ENCODE data around the gene CPT1A.
A peak's percentile ranks its signal among the peaks of the same experiment; 100 is the strongest.

The CPT1A gene

GRCh38 chr11:68844801-68845200 lies 3.1 kb upstream of the CPT1A start:
- in situ Hi-C loops (cut with HindIII; ENCODE audit: low pct_unique_long_range_greater_than_20kb, low sequenced_read_pairs): no loop called here
- no peak for DNase-seq (ENCODE audit: low read depth in 1 of 2, low spot score in 1 of 2)
- TF ChIP-seq JUND (IDR thresholded peaks at IDR 0.05; ENCODE audit: low read depth): no peak

GRCh38 chr11:68844376-68844775 lies 2.7 kb upstream of the CPT1A start:
- DNase-seq (ENCODE audit: low read depth in 1 of 2, low spot score in 1 of 2): no peak
- in situ Hi-C loops (cut with HindIII; ENCODE audit: low pct_unique_long_range_greater_than_20kb, low sequenced_read_pairs): no loop called here
- no peak for TF ChIP-seq JUND (IDR thresholded peaks at IDR 0.05; ENCODE audit: low read depth)

- no peak for TF ChIP-seq JUND (IDR thresholded peaks at IDR 0.05; ENCODE audit: low read depth)
- in situ Hi-C loops (cut with HindIII; ENCODE audit: low pct_unique_long_range_greater_than_20kb, low sequenced_read_pairs): no loop called here
- DNase-seq (ENCODE audit: low read depth in 1 of 2, low spot score in 1 of 2): peak; percentile 97 to 98
These were observed 2.1 kb upstream of the CPT1A start for GRCh38 chr11:68843703-68844312.

GRCh38 chr11:68843052-68843561 lies 1.4 kb upstream of the CPT1A start:
- in situ Hi-C loops (cut with HindIII; ENCODE audit: low pct_unique_long_range_greater_than_20kb, low sequenced_read_pairs): no loop called here
- TF ChIP-seq JUND (IDR thresholded peaks at IDR 0.05; ENCODE audit: low read depth): no peak
- DNase-seq (ENCODE audit: low read depth in 1 of 2, low spot score in 1 of 2): peak in 1 of 2 experiments; percentile 48

- no peak for TF ChIP-seq JUND (IDR thresholded peaks at IDR 0.05; ENCODE audit: low read depth)
- in situ Hi-C loops (cut with HindIII; ENCODE audit: low pct_unique_long_range_greater_than_20kb, low sequenced_read_pairs): no loop called here
- no peak for DNase-seq (ENCODE audit: low read depth in 1 of 2, low spot score in 1 of 2)
These were observed 823 bp upstream of the CPT1A start for GRCh38 chr11:68842427-68843051.

- no peak for TF ChIP-seq JUND (IDR thresholded peaks at IDR 0.05; ENCODE audit: low read depth)
- in situ Hi-C loops (cut with HindIII; ENCODE audit: low pct_unique_long_range_greater_than_20kb, low sequenced_read_pairs): no loop called here
- DNase-seq (ENCODE audit: low read depth in 1 of 2, low spot score in 1 of 2): peak in 1 of 2 experiments; percentile 67
These were observed 759 bp downstream of the CPT1A start for GRCh38 chr11:68840661-68841653.

- peak in 1 of 2 experiments; percentile 65 for DNase-seq (ENCODE audit: low read depth in 1 of 2, low spot score in 1 of 2)
- in situ Hi-C loops (cut with HindIII; ENCODE audit: low pct_unique_long_range_greater_than_20kb, low sequenced_read_pairs): no loop called here
- no peak for TF ChIP-seq JUND (IDR thresholded peaks at IDR 0.05; ENCODE audit: low read depth)
These were observed 1.6 kb downstream of the CPT1A start for GRCh38 chr11:68839911-68840641.

- in situ Hi-C loops (cut with HindIII; ENCODE audit: low pct_unique_long_range_greater_than_20kb, low sequenced_read_pairs): no loop called here
- peak; percentile 97 to 98 for DNase-seq (ENCODE audit: low read depth in 1 of 2, low spot score in 1 of 2)
- TF ChIP-seq JUND (IDR thresholded peaks at IDR 0.05; ENCODE audit: low read depth): no peak
These were observed 2.5 kb downstream of the CPT1A start for GRCh38 chr11:68839054-68839865.

GRCh38 chr11:68838572-68838964 lies 3.1 kb downstream of the CPT1A start:
- in situ Hi-C loops (cut with HindIII; ENCODE audit: low pct_unique_long_range_greater_than_20kb, low sequenced_read_pairs): no loop called here

GRCh38 chr11:68837583-68838571 lies 3.8 kb downstream of the CPT1A start:
- in situ Hi-C loops (cut with HindIII; ENCODE audit: low pct_unique_long_range_greater_than_20kb, low sequenced_read_pairs): no loop called here
- DNase-seq (ENCODE audit: low read depth in 1 of 2, low spot score in 1 of 2): no peak

More at GRCh38 chr11:68838572-68838964, 3.1 kb downstream of the CPT1A start:
- no peak for TF ChIP-seq JUND (IDR thresholded peaks at IDR 0.05; ENCODE audit: low read depth)
- DNase-seq (ENCODE audit: low read depth in 1 of 2, low spot score in 1 of 2): no peak

More at GRCh38 chr11:68837583-68838571, 3.8 kb downstream of the CPT1A start:
- TF ChIP-seq JUND (IDR thresholded peaks at IDR 0.05; ENCODE audit: low read depth): no peak

Measured in T47D (cell line).